HepG2 (cell line): ENCODE measurements around the gene ADAMTS17. TPM values are rescaled to one million over a fixed set of nuclear protein-coding genes. Genes with fewer than 3 reads are reported as not detected.

ENCODE experiments used
- ATAC-seq: fragments of 200-7000 bp; cut with Tn5 transposase; 3 replicates; pipeline ENCODE4 v1.9.1; 2020; ENCODE audit warnings: mild to moderate bottlenecking, moderate library complexity
- BruUV-seq: library from RNA; stranded (reverse); fragments of 400-500 nt; replicated peaks from 2 replicates; lab custom pipeline; 2021; lab: Mats Ljungman, UMichigan
- CTCF ChIA-PET: fragments of 300-600 bp; formaldehyde crosslinking; extraction: SDS; loops from one replicate; lab custom pipeline; 2021; ENCODE audit warnings: low total read pairs, inconsistent platforms, low intra/inter-chr PET ratio; lab: Yijun Ruan, JAX
- POLR2A ChIA-PET: fragments of 350-600 bp; sonication (Branson Sonifier 250); formaldehyde crosslinking; loops from one replicate; lab custom pipeline; 2020; ENCODE audit warnings: antibody characterized with exemption, inconsistent platforms; lab: Yijun Ruan, JAX
- DNase-seq: peaks from one replicate; pipeline ENCODE4 v3.0.0-alpha.2; 2015; ENCODE audit warnings: low spot score
- FAIRE-seq: peaks from 3 replicates; lab custom pipeline; 2011; peaks lifted over from hg19 to GRCh38; lab: Jason Lieb, UNC
- H2AFZ ChIP-seq: one replicate; pipeline ENCODE4 v1.6.1; 2011; ENCODE audit warnings: low read length, inconsistent platforms
- H3K27ac ChIP-seq: fragments of 300-600 bp; 3 replicates; pipeline ENCODE4 v1.8.0; 2011; ENCODE audit warnings: mixed run types, mild to moderate bottlenecking, mixed read lengths, low read length, inconsistent platforms; ENCODE audit not compliant: insufficient read depth; ENCODE audit errors: extremely low read length
- H3K27me3 ChIP-seq, 2 experiments: fragments of 200-600 bp in 1 of 2; 2 replicates in 1 of 2; 3 replicates in 1 of 2; pipeline versions ENCODE4 v1.6.0 to v1.8.0; 2011; ENCODE audit warnings: low read length in 2 of 2, mild to moderate bottlenecking in 2 of 2, moderate library complexity in 2 of 2, inconsistent platforms in 1 of 2; ENCODE audit not compliant: insufficient read depth in 2 of 2, control insufficient read depth in 1 of 2
- H3K36me3 ChIP-seq, 2 experiments: fragments of 200-600 bp in 1 of 2; replicated peaks in 1 of 2; 2 replicates in 1 of 2; 3 replicates in 1 of 2; pipeline versions ENCODE4 v1.5.1 to v1.8.0; 2011; ENCODE audit warnings: low read length in 2 of 2, inconsistent platforms in 1 of 2; ENCODE audit not compliant: insufficient read depth in 2 of 2, control insufficient read depth in 1 of 2
- H3K4me1 ChIP-seq: 2 replicates; pipeline ENCODE4 v1.5.1; 2012; ENCODE audit warnings: low read length, inconsistent platforms; ENCODE audit not compliant: insufficient read depth
- H3K4me2 ChIP-seq: 2 replicates; pipeline ENCODE4 v1.6.0; 2011; ENCODE audit warnings: low read depth, low read length, inconsistent platforms
- H3K4me3 ChIP-seq, 3 experiments: fragments of 200-600 bp in 1 of 3; sonication (generic), shearing (Covaris generic) in 1 of 3; replicated peaks in 1 of 3; 2 replicates each; pipeline ENCODE4 v1.5.1; 2011 to 2016; ENCODE audit warnings: low read length in 3 of 3, inconsistent platforms in 2 of 3, low read depth in 2 of 3, mild to moderate bottlenecking in 2 of 3, control low read depth in 1 of 3, mixed read lengths in 1 of 3; ENCODE audit not compliant: insufficient read depth in 1 of 3
- H3K79me2 ChIP-seq: one replicate; pipeline ENCODE4 v1.6.1; 2011; ENCODE audit warnings: low read length, inconsistent platforms; ENCODE audit not compliant: insufficient read depth
- H3K9ac ChIP-seq: 2 replicates; pipeline ENCODE4 v1.6.0; 2011; ENCODE audit warnings: mild to moderate bottlenecking, low read depth, low read length, inconsistent platforms; ENCODE audit not compliant: insufficient read depth
- H3K9me3 ChIP-seq: 2 replicates; pipeline ENCODE4 v1.5.1; 2012; ENCODE audit warnings: mild to moderate bottlenecking, low read length
- H4K20me1 ChIP-seq: 2 replicates; pipeline ENCODE4 v1.6.0; 2011; ENCODE audit warnings: inconsistent platforms, mild to moderate bottlenecking, low read length, moderate library complexity; ENCODE audit not compliant: insufficient read depth
- AKAP8 ChIP-seq: sonication (generic); formaldehyde crosslinking; IDR thresholded peaks from 2 replicates; pipeline ENCODE4 v1.5.1; 2020; ENCODE audit warnings: mild to moderate bottlenecking, missing genetic modification reagents
- ARNT ChIP-seq: fragments of 450-650 bp; IDR thresholded peaks from 2 replicates; pipeline ENCODE4 v1.6.1; 2017
- CTCF ChIP-seq: sonication (generic); formaldehyde crosslinking; IDR thresholded peaks from 2 replicates; pipeline ENCODE4 v1.5.0; 2020; ENCODE audit warnings: mild to moderate bottlenecking, missing genetic modification reagents, moderate library complexity
- GZF1 ChIP-seq: sonication (generic); formaldehyde crosslinking; IDR thresholded peaks from 2 replicates; pipeline ENCODE4 v1.5.1; 2020; ENCODE audit warnings: mild to moderate bottlenecking, missing genetic modification reagents
- HBP1 ChIP-seq: IDR thresholded peaks from 2 replicates; pipeline ENCODE4 v1.6.1; 2016; ENCODE audit warnings: low read depth, control low read depth
- HNRNPH1 ChIP-seq: fragments of 200-400 bp; formaldehyde crosslinking; optimal IDR thresholded peaks from 2 replicates; pipeline ENCODE3; 2017; ENCODE audit warnings: mild to moderate bottlenecking, low read depth, low read length
- ZNF282 ChIP-seq: fragments of 450-650 bp; IDR thresholded peaks from 2 replicates; pipeline ENCODE4 v1.6.1; 2018; ENCODE audit not compliant: partially characterized antibody
- ZNF326 ChIP-seq: sonication (generic); formaldehyde crosslinking; IDR thresholded peaks from 2 replicates; pipeline ENCODE4 v1.4.0; 2020; ENCODE audit warnings: missing genetic modification reagents, borderline replicate concordance
- ZNF484 ChIP-seq: sonication (generic); formaldehyde crosslinking; IDR thresholded peaks from 2 replicates; pipeline ENCODE4 v1.5.1; 2020; ENCODE audit warnings: mild to moderate bottlenecking, low read depth, missing genetic modification reagents, borderline replicate concordance
- WGBS: methylation state at CpG from one replicate; pipeline ENCODE4 v1.1.6; 2017; ENCODE audit warnings: low lambda C conversion rate; 5-methylcytosine and 5-hydroxymethylcytosine counted together
- in situ Hi-C: cut with HindIII; loops from 2 replicates; pipeline ENCODE4 v1.10.0; 2017; ENCODE audit warnings: low pct_unique_long_range_greater_than_20kb; ENCODE audit not compliant: extremely low pct_ligation_motif_present
- intact Hi-C: fragments of 100-400 bp; cut with micrococcal nuclease; formaldehyde crosslinking; loops from one replicate; pipeline ENCODE4 v1.10.0; 2022; ENCODE audit not compliant: unreplicated experiment
- polyA plus RNA-seq, 8 experiments: library from polyadenylated mRNA; depleted of rRNA in 3 of 8; stranded (reverse) in 7 of 8; unstranded in 1 of 8; fragments of >200 nt; fragmentation: Illumina TruSeq in 4 of 8; extraction: Trizol in 4 of 8; gene quantifications; 2 replicates each; pipeline versions ENCODE4 v1.2.1 to v1.2.3, GENCODE V29; 2011 to 2016; ENCODE audit warnings: low read depth in 4 of 8, missing spikeins in 1 of 8, mixed read lengths in 1 of 8; ENCODE audit not compliant: insufficient read depth in 1 of 8
- total RNA-seq, 5 experiments: library from RNA; depleted of rRNA; stranded (reverse); fragments of >200 nt; fragmentation: Illumina TruSeq; extraction: Trizol; gene quantifications; 2 replicates each; pipeline ENCODE4 v1.2.3, GENCODE V29; 2016; ENCODE audit warnings: low read depth in 1 of 5

Gene ADAMTS17
- total and polyA plus RNA-seq, 2 of the 13 experiments (the other 11 are each of a cell fraction or from before 2014, with no cell fraction given) = 0.02 to 0.04 TPM

- no peaks in the 10 kb centered on the region for H3K79me2 ChIP-seq
- in situ Hi-C loops = no loop called here
- WGBS = 65% methylated on average over 8 of the region's 8 CpGs
- CTCF ChIA-PET = no interaction called here
- no peaks in the 10 kb centered on the region; a peak in 1 of 5 replicates for H3K27me3 ChIP-seq
- ATAC-seq = no peak
- BruUV-seq = no TSS peak
- DNase-seq = no peak
- H3K4me1 ChIP-seq = peaks cover 16% of the 10 kb centered on the region; the same call in 1 of the 2 replicates
- H3K9me3 ChIP-seq = no peaks in the 10 kb centered on the region
- TF ChIP-seq ARNT = no peak
- TF ChIP-seq AKAP8 (CRISPR knock-in tag) = no peak
- no peak for TF ChIP-seq CTCF
- no peak for TF ChIP-seq HBP1 (CRISPR knock-in tag)
- no peak for TF ChIP-seq ZNF326
- TF ChIP-seq HNRNPH1 = no peak
- no peak for TF ChIP-seq GZF1 (CRISPR knock-in tag)
- TF ChIP-seq ZNF484 (CRISPR knock-in tag) = no peak
- TF ChIP-seq ZNF282 = no peak
- TF ChIP-seq, all 625 proteins: peak for 0
- no peaks in the 10 kb centered on the region for H3K36me3 ChIP-seq
- no peak overlapping the region for H3K4me3 ChIP-seq
- H4K20me1 ChIP-seq = no peaks in the 10 kb centered on the region
- no peak overlapping the region for H3K27ac ChIP-seq
- no peak overlapping the region for H3K4me2 ChIP-seq
- no peak overlapping the region for H3K9ac ChIP-seq
- H2AFZ ChIP-seq = no peak overlapping the region
- no peak for FAIRE-seq
- POLR2A ChIA-PET = no interaction called here
- intact Hi-C loops = no loop called here
Observed at GRCh38 chr15:100114100-100114499, 227.7 kb downstream of the ADAMTS17 start.
